LNCaP clone FGC (cell line): Measurements from ENCODE around the gene RELN.

ENCODE experiments used
- DNase-seq: peaks from one replicate; pipeline ENCODE4 v3.0.0-alpha.2; 2011; ENCODE audit warnings: low read depth
- H3K4me3 ChIP-seq: 2 replicates; pipeline ENCODE4 v1.5.1; 2011; ENCODE audit warnings: mild to moderate bottlenecking, low read depth, low read length, control low read depth
- CTCF ChIP-seq: IDR thresholded peaks from 2 replicates; pipeline ENCODE4 v1.5.1; 2012; ENCODE audit warnings: mild to moderate bottlenecking; ENCODE audit not compliant: control insufficient read depth, insufficient read depth; ENCODE audit errors: extremely low read depth

Gene RELN

GRCh38 chr7:103811290-103811689, 178.2 kb downstream of the RELN start:
- H3K4me3 ChIP-seq = no peak overlapping the region
- no peak for DNase-seq
- TF ChIP-seq CTCF = no peak

GRCh38 chr7:103810112-103810744, 179.2 kb downstream of the RELN start:
- H3K4me3 ChIP-seq = no peak overlapping the region
- no peak for DNase-seq
- TF ChIP-seq CTCF = no peak

GRCh38 chr7:103809229-103809994, 180.0 kb downstream of the RELN start:
- no peak for DNase-seq
- TF ChIP-seq CTCF = no peak
- no peak overlapping the region for H3K4me3 ChIP-seq

GRCh38 chr7:103805346-103805745, 184.1 kb downstream of the RELN start:
- TF ChIP-seq CTCF = no peak
- H3K4me3 ChIP-seq = no peak overlapping the region
- DNase-seq = no peak

GRCh38 chr7:103803631-103804030, 185.8 kb downstream of the RELN start:
- H3K4me3 ChIP-seq = no peak overlapping the region
- no peak for TF ChIP-seq CTCF
- no peak for DNase-seq

GRCh38 chr7:103799298-103799697, 190.2 kb downstream of the RELN start:
- no peak for DNase-seq
- TF ChIP-seq CTCF = no peak

GRCh38 chr7:103797647-103798307, 191.7 kb downstream of the RELN start:
- H3K4me3 ChIP-seq = no peak overlapping the region
- no peak for TF ChIP-seq CTCF
- no peak for DNase-seq

More at GRCh38 chr7:103799298-103799697, 190.2 kb downstream of the RELN start:
- no peak overlapping the region for H3K4me3 ChIP-seq
